Inferior parietal cortex (tissue), 1 donor: Measurements from ENCODE around the gene ALG9.

Source experiments
- DNase-seq: peaks from one replicate; pipeline ENCODE4 v3.0.0-alpha.2; 2016; ENCODE audit errors: extremely low spot score

ALG9 gene

GRCh38 chr11:111765984-111766833 is 105.2 kb downstream of the ALG9 start, which contains the start of gene PPP2R1B:
TSS of gene PPP2R1B (minus strand) at chr11:111766389. CDS start at chr11:111766361, 28 bp downstream.
- DNase-seq: peak; percentile 77

GRCh38 chr11:111765320-111765983 is 105.9 kb downstream of the ALG9 start:
- peak; percentile 40 for DNase-seq

- DNase-seq: no peak
These were observed 106.8 kb downstream of the ALG9 start for GRCh38 chr11:111764621-111765020.

GRCh38 chr11:111762981-111763643 is 108.3 kb downstream of the ALG9 start:
- peak; percentile 68 for DNase-seq

- DNase-seq: no peak
These were observed 108.9 kb downstream of the ALG9 start for GRCh38 chr11:111762526-111762925.

- no peak for DNase-seq
These were observed 110.3 kb downstream of the ALG9 start for GRCh38 chr11:111761036-111761435.

GRCh38 chr11:111759778-111760407 is 111.5 kb downstream of the ALG9 start:
- DNase-seq: no peak

GRCh38 chr11:111759376-111759775 is 112.0 kb downstream of the ALG9 start:
- no peak for DNase-seq

GRCh38 chr11:111756097-111756496 is 115.3 kb downstream of the ALG9 start:
- DNase-seq: no peak

- no peak for DNase-seq
These were observed 121.7 kb downstream of the ALG9 start for GRCh38 chr11:111749646-111750045.

- DNase-seq: no peak
These were observed 123.2 kb downstream of the ALG9 start for GRCh38 chr11:111748035-111748804.

- DNase-seq: no peak
These were observed 125.5 kb downstream of the ALG9 start for GRCh38 chr11:111745719-111746504.

- DNase-seq: no peak
These were observed 127.7 kb downstream of the ALG9 start for GRCh38 chr11:111743700-111744099.

- DNase-seq: no peak
These were observed 129.6 kb downstream of the ALG9 start for GRCh38 chr11:111741751-111742150.

GRCh38 chr11:111739299-111739698 is 132.1 kb downstream of the ALG9 start:
- no peak for DNase-seq

GRCh38 chr11:111737444-111738210 is 133.8 kb downstream of the ALG9 start:
- DNase-seq: peak; percentile 84

GRCh38 chr11:111736621-111737443 is 134.5 kb downstream of the ALG9 start:
- DNase-seq: peak; percentile 72
